GM19372 (cell line): ENCODE results near the gene EXOC3L2.

Experiments
- ATAC-seq: cut with Tn5 transposase; IDR thresholded peaks from one replicate; pipeline ENCODE4 v1.9.1; 2021; ENCODE audit warnings: mild to moderate bottlenecking, low read depth, moderate library complexity; ENCODE audit not compliant: unreplicated experiment

Gene EXOC3L2

GRCh38 chr19:45224645-45225044, 20.6 kb downstream of the EXOC3L2 start:
- no peak for ATAC-seq

GRCh38 chr19:45223879-45224278, 21.3 kb downstream of the EXOC3L2 start:
- no peak for ATAC-seq

- no peak for ATAC-seq
These were observed 22.5 kb downstream of the EXOC3L2 start for GRCh38 chr19:45222724-45223123.

- no peak for ATAC-seq
These were observed 26.1 kb downstream of the EXOC3L2 start for GRCh38 chr19:45218911-45219743.

- no peak for ATAC-seq
These were observed 26.8 kb downstream of the EXOC3L2 start for GRCh38 chr19:45218426-45218825.

- ATAC-seq: no peak
These were observed 27.3 kb downstream of the EXOC3L2 start for GRCh38 chr19:45217957-45218334.

- no peak for ATAC-seq
These were observed 27.8 kb downstream of the EXOC3L2 start for GRCh38 chr19:45217193-45217956.

GRCh38 chr19:45216667-45217066, 28.5 kb downstream of the EXOC3L2 start:
- ATAC-seq: no peak

- ATAC-seq: no peak
These were observed 29.6 kb downstream of the EXOC3L2 start for GRCh38 chr19:45215391-45216191.

- no peak for ATAC-seq
These were observed 32.2 kb downstream of the EXOC3L2 start for GRCh38 chr19:45213031-45213430.

GRCh38 chr19:45211751-45212381, 33.3 kb downstream of the EXOC3L2 start:
- no peak for ATAC-seq

- no peak for ATAC-seq
These were observed 38.9 kb downstream of the EXOC3L2 start for GRCh38 chr19:45206328-45206727.

- ATAC-seq: no peak
These were observed 39.4 kb downstream of the EXOC3L2 start for GRCh38 chr19:45205810-45206209.

GRCh38 chr19:45202637-45203036, 42.6 kb downstream of the EXOC3L2 start:
- ATAC-seq: no peak

- no peak for ATAC-seq
These were observed 44.6 kb downstream of the EXOC3L2 start for GRCh38 chr19:45200568-45200967.

- ATAC-seq: no peak
These were observed 49.4 kb downstream of the EXOC3L2 start for GRCh38 chr19:45195764-45196163.

GRCh38 chr19:45191375-45191774, 53.8 kb downstream of the EXOC3L2 start:
- no peak for ATAC-seq

GRCh38 chr19:45189971-45190370, 55.2 kb downstream of the EXOC3L2 start:
- ATAC-seq: no peak

- no peak for ATAC-seq
These were observed 57.6 kb downstream of the EXOC3L2 start for GRCh38 chr19:45187421-45188100.
